HepG2 (cell line): ENCODE results near the gene LGR6. TPM values are rescaled to one million over a fixed set of nuclear protein-coding genes. Genes with fewer than 3 reads are reported as not detected.

ENCODE experiments used
- ATAC-seq: fragments of 200-7000 bp; cut with Tn5 transposase; 3 replicates; pipeline ENCODE4 v1.9.1; 2020; ENCODE audit warnings: mild to moderate bottlenecking, moderate library complexity
- BruUV-seq: library from RNA; stranded (reverse); fragments of 400-500 nt; replicated peaks from 2 replicates; lab custom pipeline; 2021; lab: Mats Ljungman, UMichigan
- CTCF ChIA-PET: fragments of 300-600 bp; formaldehyde crosslinking; extraction: SDS; loops from one replicate; lab custom pipeline; 2021; ENCODE audit warnings: low total read pairs, inconsistent platforms, low intra/inter-chr PET ratio; lab: Yijun Ruan, JAX
- POLR2A ChIA-PET: fragments of 350-600 bp; sonication (Branson Sonifier 250); formaldehyde crosslinking; loops from one replicate; lab custom pipeline; 2020; ENCODE audit warnings: antibody characterized with exemption, inconsistent platforms; lab: Yijun Ruan, JAX
- DNase-seq: peaks from one replicate; pipeline ENCODE4 v3.0.0-alpha.2; 2015; ENCODE audit warnings: low spot score
- FAIRE-seq: peaks from 3 replicates; lab custom pipeline; 2011; peaks lifted over from hg19 to GRCh38; lab: Jason Lieb, UNC
- H2AFZ ChIP-seq: one replicate; pipeline ENCODE4 v1.6.1; 2011; ENCODE audit warnings: low read length, inconsistent platforms
- H3K27ac ChIP-seq: fragments of 300-600 bp; 3 replicates; pipeline ENCODE4 v1.8.0; 2011; ENCODE audit warnings: mixed run types, mild to moderate bottlenecking, mixed read lengths, low read length, inconsistent platforms; ENCODE audit not compliant: insufficient read depth; ENCODE audit errors: extremely low read length
- H3K27me3 ChIP-seq, 2 experiments: fragments of 200-600 bp in 1 of 2; 2 replicates in 1 of 2; 3 replicates in 1 of 2; pipeline versions ENCODE4 v1.6.0 to v1.8.0; 2011; ENCODE audit warnings: low read length in 2 of 2, mild to moderate bottlenecking in 2 of 2, moderate library complexity in 2 of 2, inconsistent platforms in 1 of 2; ENCODE audit not compliant: insufficient read depth in 2 of 2, control insufficient read depth in 1 of 2
- H3K36me3 ChIP-seq, 2 experiments: fragments of 200-600 bp in 1 of 2; replicated peaks in 1 of 2; 2 replicates in 1 of 2; 3 replicates in 1 of 2; pipeline versions ENCODE4 v1.5.1 to v1.8.0; 2011; ENCODE audit warnings: low read length in 2 of 2, inconsistent platforms in 1 of 2; ENCODE audit not compliant: insufficient read depth in 2 of 2, control insufficient read depth in 1 of 2
- H3K4me1 ChIP-seq: 2 replicates; pipeline ENCODE4 v1.5.1; 2012; ENCODE audit warnings: low read length, inconsistent platforms; ENCODE audit not compliant: insufficient read depth
- H3K4me2 ChIP-seq: 2 replicates; pipeline ENCODE4 v1.6.0; 2011; ENCODE audit warnings: low read depth, low read length, inconsistent platforms
- H3K4me3 ChIP-seq, 3 experiments: fragments of 200-600 bp in 1 of 3; sonication (generic), shearing (Covaris generic) in 1 of 3; replicated peaks in 1 of 3; 2 replicates each; pipeline ENCODE4 v1.5.1; 2011 to 2016; ENCODE audit warnings: low read length in 3 of 3, inconsistent platforms in 2 of 3, low read depth in 2 of 3, mild to moderate bottlenecking in 2 of 3, control low read depth in 1 of 3, mixed read lengths in 1 of 3; ENCODE audit not compliant: insufficient read depth in 1 of 3
- H3K79me2 ChIP-seq: one replicate; pipeline ENCODE4 v1.6.1; 2011; ENCODE audit warnings: low read length, inconsistent platforms; ENCODE audit not compliant: insufficient read depth
- H3K9ac ChIP-seq: 2 replicates; pipeline ENCODE4 v1.6.0; 2011; ENCODE audit warnings: mild to moderate bottlenecking, low read depth, low read length, inconsistent platforms; ENCODE audit not compliant: insufficient read depth
- H3K9me3 ChIP-seq: 2 replicates; pipeline ENCODE4 v1.5.1; 2012; ENCODE audit warnings: mild to moderate bottlenecking, low read length
- H4K20me1 ChIP-seq: 2 replicates; pipeline ENCODE4 v1.6.0; 2011; ENCODE audit warnings: inconsistent platforms, mild to moderate bottlenecking, low read length, moderate library complexity; ENCODE audit not compliant: insufficient read depth
- ARID3A ChIP-seq: IDR thresholded peaks from 2 replicates; pipeline ENCODE4 v1.6.1; 2012; ENCODE audit warnings: low read depth, low read length, improper control_type of control experiment
- ASH2L ChIP-seq: fragments of 300-600, 200-600 bp; sonication (generic); IDR thresholded peaks from 2 replicates; pipeline ENCODE4 v1.7.0; 2017; ENCODE audit warnings: low read depth, mild to moderate bottlenecking, moderate library complexity, mixed read lengths, low read length; ENCODE audit not compliant: insufficient read length
- CCAR2 ChIP-seq: fragments of 200-400 bp; formaldehyde crosslinking; optimal IDR thresholded peaks from 2 replicates; pipeline ENCODE3; 2018; ENCODE audit warnings: low read depth, mild to moderate bottlenecking, low read length, moderate library complexity
- KDM5A ChIP-seq: fragments of 200-600 bp; sonication (generic); IDR thresholded peaks from 2 replicates; pipeline ENCODE4 v1.7.0; 2018; ENCODE audit warnings: antibody characterized with exemption, mild to moderate bottlenecking, low read length, borderline replicate concordance
- NBN ChIP-seq: fragments of 450-650 bp; conservative IDR thresholded peaks from 2 replicates; pipeline ENCODE4 v1.6.1; 2017
- NCOR1 ChIP-seq: fragments of 200-600 bp; sonication (generic); IDR thresholded peaks from 2 replicates; pipeline ENCODE4 v1.7.0; 2017; ENCODE audit warnings: antibody characterized with exemption, low read length, borderline replicate concordance
- NFYB ChIP-seq: sonication (generic); formaldehyde crosslinking; IDR thresholded peaks from 2 replicates; pipeline ENCODE4 v1.4.0; 2020; ENCODE audit warnings: missing genetic modification reagents
- PBX3 ChIP-seq: sonication (generic); formaldehyde crosslinking; IDR thresholded peaks from 2 replicates; pipeline ENCODE4 v1.8.1; 2023; ENCODE audit warnings: missing genetic modification reagents, inconsistent platforms, borderline replicate concordance
- RXRB ChIP-seq: IDR thresholded peaks from 2 replicates; pipeline ENCODE4 v1.6.1; 2016; ENCODE audit warnings: borderline replicate concordance, missing genetic modification reagents, missing compliant biosample characterization
- STAG1 ChIP-seq: sonication (generic); formaldehyde crosslinking; IDR thresholded peaks from 2 replicates; pipeline ENCODE4 v1.4.0; 2020; ENCODE audit warnings: missing genetic modification reagents
- TCF7L2 ChIP-seq: IDR thresholded peaks from 2 replicates; pipeline ENCODE4 v1.6.1; 2011; ENCODE audit warnings: mild to moderate bottlenecking, low read depth, low read length, moderate library complexity
- ZEB1 ChIP-seq: IDR thresholded peaks from 2 replicates; pipeline ENCODE4 v1.6.1; 2012; ENCODE audit warnings: mild to moderate bottlenecking, low read depth, inconsistent platforms; ENCODE audit not compliant: insufficient replicate concordance
- ZNF550 ChIP-seq: sonication (generic); formaldehyde crosslinking; IDR thresholded peaks from 2 replicates; pipeline ENCODE4 v1.4.0; 2020; ENCODE audit warnings: mild to moderate bottlenecking, missing genetic modification reagents, borderline replicate concordance
- ZNF570 ChIP-seq: sonication (generic); formaldehyde crosslinking; IDR thresholded peaks from 2 replicates; pipeline ENCODE4 v1.4.0; 2020; ENCODE audit warnings: mild to moderate bottlenecking, missing genetic modification reagents, borderline replicate concordance
- ZNF597 ChIP-seq: sonication (generic); formaldehyde crosslinking; IDR thresholded peaks from 2 replicates; pipeline ENCODE4 v1.5.0; 2020; ENCODE audit warnings: missing genetic modification reagents
- ZNF772 ChIP-seq: sonication (generic); formaldehyde crosslinking; IDR thresholded peaks from 2 replicates; pipeline ENCODE4 v1.5.0; 2020; ENCODE audit warnings: mild to moderate bottlenecking, missing genetic modification reagents
- ZNF780A ChIP-seq: sonication (generic); formaldehyde crosslinking; IDR thresholded peaks from 2 replicates; pipeline ENCODE4 v1.8.0; 2022; ENCODE audit warnings: mild to moderate bottlenecking, missing genetic modification reagents, moderate library complexity
- ZNF792 ChIP-seq: IDR thresholded peaks from 2 replicates; pipeline ENCODE4 v1.6.1; 2016
- WGBS: methylation state at CpG from one replicate; pipeline ENCODE4 v1.1.6; 2017; ENCODE audit warnings: low lambda C conversion rate; 5-methylcytosine and 5-hydroxymethylcytosine counted together
- in situ Hi-C: cut with HindIII; loops from 2 replicates; pipeline ENCODE4 v1.10.0; 2017; ENCODE audit warnings: low pct_unique_long_range_greater_than_20kb; ENCODE audit not compliant: extremely low pct_ligation_motif_present
- intact Hi-C: fragments of 100-400 bp; cut with micrococcal nuclease; formaldehyde crosslinking; loops from one replicate; pipeline ENCODE4 v1.10.0; 2022; ENCODE audit not compliant: unreplicated experiment
- polyA plus RNA-seq, 8 experiments: library from polyadenylated mRNA; depleted of rRNA in 3 of 8; stranded (reverse) in 7 of 8; unstranded in 1 of 8; fragments of >200 nt; fragmentation: Illumina TruSeq in 4 of 8; extraction: Trizol in 4 of 8; gene quantifications; 2 replicates each; pipeline versions ENCODE4 v1.2.1 to v1.2.3, GENCODE V29; 2011 to 2016; ENCODE audit warnings: low read depth in 4 of 8, missing spikeins in 1 of 8, mixed read lengths in 1 of 8; ENCODE audit not compliant: insufficient read depth in 1 of 8
- total RNA-seq, 5 experiments: library from RNA; depleted of rRNA; stranded (reverse); fragments of >200 nt; fragmentation: Illumina TruSeq; extraction: Trizol; gene quantifications; 2 replicates each; pipeline ENCODE4 v1.2.3, GENCODE V29; 2016; ENCODE audit warnings: low read depth in 1 of 5

Gene LGR6
- total and polyA plus RNA-seq, 2 of the 13 experiments (the other 11 are each of a cell fraction or from before 2014, with no cell fraction given) = 0.07 TPM; not detected in 1

- TSS peak; percentile 59 for BruUV-seq
- ChIA-PET POLR2A (interaction anchor here (0.6 kb wide), 1 partner anchor 10 kb away, joined by 3 read pairs; the partner anchor contains the start of gene UBE2T), CTCF (no interaction called here)
- intact Hi-C loops (no loop called here), in situ Hi-C loops (no loop called here)
- H4K20me1 ChIP-seq = no peaks in the 10 kb centered on the region
- H3K27me3 ChIP-seq = no peaks in the 10 kb centered on the region; a peak in 1 of 5 replicates
- no peak overlapping the region for H2AFZ ChIP-seq
- no peak for ATAC-seq
- 97% methylated on average over 2 of the region's 2 CpGs for WGBS
- no peaks in the 10 kb centered on the region for H3K36me3 ChIP-seq
- TF ChIP-seq TCF7L2 = no peak
- no peak for TF ChIP-seq RXRB (CRISPR knock-in tag)
- no peak for TF ChIP-seq ZNF780A (CRISPR knock-in tag)
- TF ChIP-seq NFYB (CRISPR knock-in tag) = no peak
- TF ChIP-seq CCAR2 = no peak
- TF ChIP-seq ZNF792 (CRISPR knock-in tag) = no peak
- no peak for TF ChIP-seq ZNF550
- TF ChIP-seq ZEB1 = no peak
- no peak for TF ChIP-seq ZNF570 (CRISPR knock-in tag)
- no peak for TF ChIP-seq STAG1
- TF ChIP-seq ZNF772 (CRISPR knock-in tag) = no peak
- no peak for TF ChIP-seq ARID3A
- TF ChIP-seq ZNF597 (CRISPR knock-in tag) = no peak
- TF ChIP-seq PBX3 (CRISPR knock-in tag) = no peak
- TF ChIP-seq ASH2L = no peak
- TF ChIP-seq NCOR1 = no peak
- no peak for TF ChIP-seq NBN
- no peak for TF ChIP-seq KDM5A
- H3K9ac ChIP-seq = no peak overlapping the region
- no peak overlapping the region for H3K4me2 ChIP-seq
- H3K4me1 ChIP-seq = peaks cover 64% of the 10 kb centered on the region
- FAIRE-seq = no peak
- DNase-seq = no peak
- peaks cover 64% of the 10 kb centered on the region for H3K79me2 ChIP-seq
- no peak overlapping the region for H3K4me3 ChIP-seq
- H3K27ac ChIP-seq = peak overlapping the region; percentile 72
- H3K9me3 ChIP-seq = no peaks in the 10 kb centered on the region
These were observed 158.1 kb downstream of the LGR6 start for GRCh38 chr1:202351725-202352124.
